Measurements from ENCODE around the gene MUTYH.
"Not testable (repeated sequence)": the region's sequence is repeated elsewhere in the genome, so short reads cannot be mapped to it uniquely, and the experiment has no call there.

Gene MUTYH

GRCh38 chr1:45339789-45340558, at the start of gene MUTYH, which contains the start of gene TOE1:
Gene MUTYH, minus strand, starts transcription at chr1:45340440. Its CDS starts 5,935 bp downstream, at chr1:45334505.
Gene TOE1, plus strand, starts transcription at chr1:45340170. Its CDS starts 83 bp downstream, at chr1:45340253.
- H3K4me3 ChIP-seq = peak within 1 kb of the TSS; percentile 62 to 92 (median 78)
- peak within 1 kb of the TSS; percentile 90 to 100 (median 96) for H3K27ac ChIP-seq

DNA sequence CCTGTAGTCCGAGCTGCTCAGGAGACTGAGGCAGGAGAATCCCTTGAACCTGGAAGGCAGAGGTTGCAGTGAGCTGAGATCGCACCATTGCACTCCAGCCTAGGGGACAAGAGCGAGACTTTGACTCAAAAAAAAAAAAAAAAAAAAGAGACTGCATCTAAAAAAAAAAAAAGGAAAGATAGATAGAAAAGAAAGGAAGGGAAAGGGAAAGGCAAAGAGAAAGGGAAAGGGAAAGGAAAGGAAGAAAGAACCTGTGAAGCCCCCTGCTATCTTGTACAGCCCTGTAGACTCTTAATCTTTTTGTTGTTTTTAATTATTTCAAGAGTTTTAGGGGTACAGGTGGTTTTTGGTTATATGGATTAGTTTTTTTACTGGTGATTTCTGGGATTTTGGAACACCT, 46.0 kb upstream of the MUTYH start:
- no peak overlapping the region for H3K4me3 ChIP-seq
- no peak overlapping the region for H3K27ac ChIP-seq

DNA sequence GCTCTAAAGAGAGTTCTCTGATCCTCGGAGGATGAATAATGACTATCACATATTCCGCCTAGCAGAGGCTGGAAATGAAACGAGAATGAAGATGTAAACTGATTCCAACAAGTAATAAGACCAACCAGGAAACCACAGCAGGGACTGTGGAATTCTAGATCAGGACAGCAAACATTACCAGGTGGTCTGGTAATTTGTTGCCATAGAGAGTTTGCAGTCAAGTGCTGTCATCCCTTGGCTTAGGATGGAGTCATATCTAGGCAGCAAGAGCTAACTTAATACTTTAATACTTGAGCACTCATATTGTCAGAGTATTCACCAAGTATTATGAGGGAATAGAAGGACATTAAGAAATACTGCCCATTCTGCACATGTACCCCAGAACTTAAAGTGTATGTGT, 45.1 kb upstream of the MUTYH start:
- no peak overlapping the region for H3K4me3 ChIP-seq
- H3K27ac ChIP-seq = no peak overlapping the region

- H3K27ac ChIP-seq, H3K4me3 ChIP-seq: not testable (repeated sequence)
Observed at GRCh38 chr1:45384213-45384612, 44.0 kb upstream of the MUTYH start.

DNA sequence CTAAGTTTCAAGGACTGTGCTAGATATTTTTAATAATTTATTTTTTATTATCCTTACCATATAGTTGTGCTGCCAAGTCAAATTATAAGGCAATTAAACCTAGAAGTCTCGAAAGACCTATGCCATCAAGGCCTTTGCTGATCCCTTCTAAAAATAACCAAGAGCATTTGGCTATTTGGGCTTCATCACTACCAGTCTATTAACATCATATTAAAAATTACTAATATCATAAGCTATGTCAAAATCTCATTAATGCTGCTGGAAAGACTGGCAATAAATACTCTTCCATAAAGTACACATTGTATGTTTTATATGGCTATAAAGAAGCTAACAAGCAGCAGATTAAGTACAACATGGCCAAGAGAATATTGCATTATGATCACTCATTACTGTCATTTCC, 43.0 kb upstream of the MUTYH start:
- H3K27ac ChIP-seq = no peak overlapping the region
- no peak overlapping the region for H3K4me3 ChIP-seq

GRCh38 chr1:45381243-45381642, 41.0 kb upstream of the MUTYH start:
- Histone ChIP-seq H3K27ac (no peak overlapping the region), H3K4me3 (no peak overlapping the region)

- no peak overlapping the region for H3K27ac ChIP-seq
- H3K4me3 ChIP-seq = no peak overlapping the region
Observed at GRCh38 chr1:45380730-45381129, 40.5 kb upstream of the MUTYH start.

- H3K27ac ChIP-seq = no peak overlapping the region
- H3K4me3 ChIP-seq = no peak overlapping the region
Observed at GRCh38 chr1:45380125-45380524, 39.9 kb upstream of the MUTYH start.

GRCh38 chr1:45379524-45379923, 39.3 kb upstream of the MUTYH start:
- Histone ChIP-seq H3K27ac (no peak overlapping the region), H3K4me3 (no peak overlapping the region)

DNA sequence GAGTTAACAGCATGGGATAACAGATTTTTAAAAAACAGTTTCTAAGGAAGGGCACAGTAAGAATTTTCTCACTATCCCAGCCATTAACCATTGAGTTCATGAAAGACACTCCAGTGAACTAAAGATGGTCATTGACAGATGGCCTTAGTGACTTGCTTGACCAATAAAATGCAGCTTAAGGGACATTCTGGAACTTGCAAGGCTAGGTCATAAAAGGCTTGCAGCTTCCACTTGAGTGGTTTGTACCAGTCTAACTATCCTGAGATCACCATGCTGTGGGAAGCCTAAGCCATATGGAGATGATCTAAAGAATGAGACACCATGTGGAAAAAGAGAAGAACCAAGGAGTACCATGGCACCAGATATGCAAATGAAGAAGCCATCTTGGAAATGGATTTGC, 37.9 kb upstream of the MUTYH start:
- no peak overlapping the region for H3K27ac ChIP-seq
- no peak overlapping the region for H3K4me3 ChIP-seq

DNA sequence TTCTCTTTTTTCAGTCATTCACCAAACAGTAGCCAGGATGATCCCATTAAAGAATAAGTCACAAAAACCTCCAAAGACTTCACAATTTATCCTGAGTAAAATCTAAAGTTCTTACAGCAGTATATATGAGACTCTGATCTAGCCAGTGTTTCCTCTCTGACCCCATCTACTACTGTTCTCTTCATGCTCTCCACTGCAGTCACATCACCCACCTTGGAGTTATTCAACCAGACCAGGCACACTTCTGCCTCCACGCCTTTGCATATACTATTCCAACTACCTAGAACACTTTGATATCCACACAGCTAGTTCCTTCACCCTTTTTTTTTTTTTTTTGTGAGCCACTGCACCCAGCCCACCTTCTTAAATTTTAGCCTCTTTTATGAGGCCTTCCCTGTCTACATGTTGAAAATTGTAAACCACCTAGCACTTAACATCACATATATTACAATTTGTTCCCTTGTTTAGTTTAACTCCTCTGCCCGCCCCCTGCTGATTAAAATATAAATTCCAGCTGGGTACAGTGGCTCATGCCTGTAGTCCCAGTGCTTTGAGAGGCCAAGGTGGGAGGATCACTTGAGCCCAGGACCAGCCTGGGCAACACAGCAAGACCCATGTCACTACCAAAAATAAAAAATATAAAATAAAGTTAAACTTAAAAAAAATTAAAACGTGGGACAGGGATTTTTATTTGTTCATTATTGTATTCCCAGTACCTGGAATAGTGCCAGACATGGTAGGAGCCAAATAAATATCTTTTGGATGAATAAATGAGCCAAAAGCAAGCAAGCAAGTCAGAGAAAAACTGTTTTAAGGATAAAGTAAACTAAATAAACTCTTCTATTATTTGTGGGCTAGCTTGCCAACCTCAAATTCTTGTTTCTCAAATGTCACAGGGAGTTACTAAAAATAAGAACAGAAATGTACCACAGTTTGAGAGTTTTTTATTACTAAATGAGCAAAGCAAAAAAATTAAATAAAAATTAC, 35.2 kb upstream of the MUTYH start:
- Histone ChIP-seq H3K27ac (no peak overlapping the region), H3K4me3 (no peak overlapping the region)

DNA sequence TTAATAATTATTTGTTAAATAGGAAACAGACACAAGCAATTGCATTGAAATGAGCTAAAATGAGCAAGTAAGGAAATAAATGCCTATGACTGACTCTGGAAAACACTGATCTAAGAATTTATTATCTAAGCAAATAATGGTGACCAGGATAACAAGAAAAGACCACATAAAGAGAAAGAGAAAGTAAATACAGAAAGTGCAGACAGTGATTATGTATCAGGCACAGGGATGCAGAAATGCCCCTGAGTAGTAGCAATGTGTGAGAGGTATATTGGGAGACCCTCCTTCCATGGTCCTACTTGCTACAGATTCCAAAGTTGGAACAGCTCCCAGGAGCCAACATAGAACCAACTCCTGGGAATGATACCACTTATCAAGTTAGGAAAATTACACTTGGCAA, 33.3 kb upstream of the MUTYH start:
- peak overlapping the region in 1 of 21 experiments; percentile 34 for H3K27ac ChIP-seq
- no peak overlapping the region for H3K4me3 ChIP-seq

DNA sequence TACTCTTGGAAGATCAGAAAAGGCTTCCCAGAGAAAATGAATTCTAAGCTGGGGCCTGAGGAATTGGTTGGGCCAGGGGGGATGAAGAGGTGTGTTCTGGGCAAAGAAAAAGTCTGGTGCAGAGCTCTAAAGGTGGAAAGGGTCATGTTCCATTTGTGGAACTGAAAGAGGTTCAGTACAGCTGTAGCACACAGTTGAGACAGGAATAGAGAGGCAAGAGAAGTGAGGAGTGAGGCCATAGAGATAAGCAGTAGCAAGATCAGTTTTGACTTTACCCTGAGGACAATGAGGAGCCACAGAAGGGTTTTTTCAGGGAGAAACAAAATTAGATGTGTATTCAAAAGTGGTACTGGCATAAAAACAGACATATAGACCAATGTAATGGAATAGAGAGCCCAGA, 30.3 kb upstream of the MUTYH start:
- Histone ChIP-seq H3K27ac (no peak overlapping the region), H3K4me3 (no peak overlapping the region)

GRCh38 chr1:45365051-45365450, 24.8 kb upstream of the MUTYH start:
- Histone ChIP-seq H3K4me3 (no peak overlapping the region), H3K27ac (no peak overlapping the region)

GRCh38 chr1:45364294-45364693, 24.1 kb upstream of the MUTYH start:
- Histone ChIP-seq H3K4me3 (no peak overlapping the region), H3K27ac (no peak overlapping the region)

GRCh38 chr1:45360981-45361380, 20.7 kb upstream of the MUTYH start:
- not testable (repeated sequence) for H3K4me3 ChIP-seq
- peak overlapping the region in 18 of 21 experiments; percentile 3 to 73 (median 52) for H3K27ac ChIP-seq

GRCh38 chr1:45359882-45360513, 19.8 kb upstream of the MUTYH start:
- H3K27ac ChIP-seq = peak overlapping the region in 17 of 21 experiments; percentile 3 to 72 (median 47)
- no peak overlapping the region for H3K4me3 ChIP-seq

- H3K4me3 ChIP-seq = no peak overlapping the region
- H3K27ac ChIP-seq = no peak overlapping the region
Observed at GRCh38 chr1:45356186-45356585, 15.9 kb upstream of the MUTYH start.

DNA sequence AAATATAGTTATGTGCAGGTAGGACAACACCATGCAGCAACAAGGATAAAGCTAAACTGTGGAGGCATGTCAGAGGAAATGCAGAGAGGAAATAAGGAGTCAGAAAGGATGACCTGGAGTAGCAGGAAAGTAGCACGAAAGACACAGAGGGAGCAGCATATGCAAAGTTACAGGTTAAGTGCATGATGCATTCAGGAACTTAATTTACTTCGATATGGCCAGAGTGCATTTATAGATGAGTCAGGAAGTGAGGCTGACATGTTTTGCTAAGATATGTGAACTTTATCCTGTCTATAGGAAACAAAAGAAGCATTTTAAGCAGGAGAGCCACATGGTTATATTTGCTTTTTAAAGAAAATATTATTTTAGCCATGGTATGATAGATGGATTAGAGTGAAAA, 15.4 kb upstream of the MUTYH start:
- Histone ChIP-seq H3K27ac (no peak overlapping the region), H3K4me3 (no peak overlapping the region)

DNA sequence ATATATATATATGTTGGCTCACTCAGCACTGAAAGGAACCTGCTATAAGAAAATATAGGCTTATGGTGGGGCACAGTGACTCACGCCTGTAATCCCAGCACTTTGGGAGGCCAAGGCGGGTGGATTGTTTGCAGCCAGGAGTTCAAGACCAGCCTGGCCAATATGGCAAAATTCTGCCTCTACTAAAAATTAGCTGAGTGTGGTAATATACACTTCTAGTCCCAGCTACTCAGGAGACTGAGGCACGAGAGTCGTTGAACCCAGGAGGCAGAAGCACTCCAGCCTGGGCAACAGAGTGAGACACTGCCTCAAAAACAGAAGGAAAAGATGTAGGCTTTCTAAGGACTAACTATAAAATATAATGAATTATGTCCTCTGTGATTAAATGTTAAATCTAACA, 14.6 kb upstream of the MUTYH start:
- H3K4me3 ChIP-seq = no peak overlapping the region

More for the DNA sequence above, 14.6 kb upstream of the MUTYH start:
- no peak overlapping the region for H3K27ac ChIP-seq

Measured in skin epidermis (tissue), 12 donors.